SKM-1 (cell line): ENCODE measurements around the gene FYB1.

Experiments used
- DNase-seq: peaks from one replicate; lab custom pipeline; 2025; ENCODE audit not compliant: unreplicated experiment; lab: John Stamatoyannopoulos, UW

Gene FYB1

GRCh38 chr5:39164016-39164415 lies 55.3 kb downstream of the FYB1 start:
- no peak for DNase-seq

- DNase-seq, result no peak
Observed at GRCh38 chr5:39161578-39161977, 57.8 kb downstream of the FYB1 start.

DNA sequence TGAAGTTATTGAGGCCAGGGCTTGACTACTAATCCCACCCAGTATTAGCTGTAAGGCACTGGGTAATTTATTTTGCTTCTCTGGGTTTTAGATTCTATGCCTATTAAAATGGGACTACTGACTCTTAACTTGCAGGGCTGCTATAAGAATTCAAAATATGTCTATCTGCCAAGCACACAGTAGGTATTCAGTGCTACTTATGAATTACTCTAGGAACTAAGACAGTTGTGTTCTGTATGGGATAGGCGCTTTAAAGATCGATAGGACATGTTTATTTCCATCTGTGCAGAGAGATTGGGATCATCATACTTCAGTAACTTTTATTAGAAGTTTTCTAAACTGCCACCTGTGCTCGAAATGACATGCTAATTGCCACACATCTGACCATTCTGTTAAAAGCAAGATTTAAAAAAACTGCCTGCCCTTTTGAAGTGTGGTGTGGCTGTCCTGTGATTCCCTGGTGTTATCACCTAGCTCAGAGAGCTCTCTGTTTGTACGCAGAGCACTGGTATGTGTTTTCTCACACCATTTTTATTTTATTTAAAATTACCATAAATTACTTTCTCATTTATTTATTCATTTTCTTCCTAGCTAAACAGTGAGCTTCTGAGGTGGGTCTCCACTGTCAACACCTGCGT lies 58.7 kb downstream of the FYB1 start:
- DNase-seq, result no peak

- no peak for DNase-seq
Observed at GRCh38 chr5:39159811-39160490, 59.4 kb downstream of the FYB1 start.

DNA sequence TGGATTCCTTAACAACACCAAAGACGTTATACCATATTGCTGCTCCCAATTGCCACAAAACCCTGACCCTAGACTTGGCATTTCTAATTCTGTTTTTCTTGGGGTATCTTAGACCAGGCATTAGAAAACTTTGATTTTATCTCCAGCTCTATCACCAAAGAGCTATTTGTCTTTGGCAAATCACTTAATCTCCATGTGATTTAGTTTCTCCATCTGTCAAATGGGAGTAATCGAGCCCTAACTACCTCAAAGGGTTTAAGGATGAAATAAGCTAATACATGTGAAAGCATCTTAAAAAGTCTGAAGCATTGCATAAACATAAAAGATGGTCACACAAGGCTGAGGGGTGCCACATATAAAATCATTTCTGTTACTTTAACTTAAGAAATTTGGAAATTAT lies 60.6 kb downstream of the FYB1 start:
- DNase-seq, result no peak

DNA sequence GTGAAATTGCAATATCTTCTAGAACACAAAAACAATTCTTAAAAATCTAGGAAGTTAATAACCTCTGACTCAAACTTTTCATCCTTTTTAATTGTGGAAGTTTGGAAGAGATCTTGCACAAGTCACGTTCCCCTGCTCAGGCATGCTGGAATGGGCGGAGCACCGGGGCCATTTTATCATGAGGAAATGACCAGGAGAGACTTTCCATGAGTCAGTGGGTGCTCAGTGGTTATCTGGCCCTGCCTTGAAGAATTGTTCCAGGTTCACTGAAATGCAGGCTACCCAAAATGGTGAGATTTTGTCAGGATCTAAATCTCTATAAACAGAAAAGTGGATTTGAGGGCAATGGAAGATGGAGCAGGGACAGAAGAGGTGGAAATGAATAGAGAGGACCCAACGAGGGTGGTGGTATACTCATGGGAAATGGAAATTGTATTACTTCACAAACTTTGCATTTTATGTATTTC lies 61.2 kb downstream of the FYB1 start:
- no peak for DNase-seq

DNA sequence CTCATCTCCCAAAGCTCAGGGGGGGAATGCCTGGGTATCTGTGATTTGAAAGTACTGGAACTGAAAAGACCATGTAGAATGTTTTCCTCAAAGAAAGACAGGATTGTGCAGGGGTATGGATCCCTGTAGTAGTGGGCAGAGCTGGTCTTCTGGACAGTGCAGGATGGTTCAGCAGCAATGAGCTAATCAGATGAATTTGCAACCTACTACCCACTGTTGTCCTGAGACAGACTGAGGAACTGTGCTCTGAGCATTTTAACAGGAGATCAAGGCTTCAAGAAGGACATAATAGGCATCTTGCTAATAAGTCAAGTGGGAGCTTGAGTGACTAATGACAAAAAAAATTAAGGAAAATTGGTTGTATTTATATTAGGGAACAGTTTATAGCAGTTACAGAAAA lies 61.7 kb downstream of the FYB1 start:
- DNase-seq, result no peak

DNA sequence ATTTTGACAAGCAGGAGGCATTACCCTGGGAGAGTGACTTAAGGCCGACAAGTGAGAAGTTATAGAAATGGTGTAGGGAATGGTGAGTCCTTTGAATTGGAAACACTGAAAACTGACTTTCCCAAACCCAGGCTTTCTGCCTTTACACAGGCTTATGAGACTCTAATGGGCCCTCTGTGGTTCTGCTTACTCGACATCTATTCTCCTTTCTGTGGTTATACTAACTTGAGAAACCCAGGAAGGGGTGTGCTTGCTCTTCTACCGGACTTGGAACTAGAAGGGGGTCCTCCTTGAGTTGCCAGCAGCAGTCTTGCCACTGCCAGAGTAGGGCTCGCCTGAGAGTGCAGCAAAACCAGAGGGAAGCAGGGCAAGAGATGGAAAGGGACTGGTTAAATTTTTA lies 63.3 kb downstream of the FYB1 start:
- no peak for DNase-seq

- DNase-seq, result no peak
Observed at GRCh38 chr5:39151745-39152144, 67.6 kb downstream of the FYB1 start.

DNA sequence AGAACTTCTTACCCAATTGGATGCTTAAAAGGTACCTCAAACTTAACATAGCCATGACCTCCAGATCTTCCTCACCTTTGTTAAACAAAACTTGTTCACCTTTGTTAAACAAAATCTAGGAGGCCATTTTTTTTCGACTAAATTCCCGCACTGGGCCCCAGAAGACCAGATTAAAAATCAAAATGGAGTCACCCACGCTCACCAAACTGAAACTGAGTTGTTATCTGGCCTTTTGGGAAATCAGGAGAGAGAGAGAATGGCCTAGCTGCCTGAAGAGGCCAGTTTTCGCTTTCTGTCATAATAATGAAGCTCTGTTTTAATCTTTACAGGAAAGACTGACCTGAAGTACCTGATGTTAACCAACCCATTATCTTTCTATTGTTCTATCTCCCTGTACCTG lies 69.4 kb downstream of the FYB1 start:
- DNase-seq, result no peak

DNA sequence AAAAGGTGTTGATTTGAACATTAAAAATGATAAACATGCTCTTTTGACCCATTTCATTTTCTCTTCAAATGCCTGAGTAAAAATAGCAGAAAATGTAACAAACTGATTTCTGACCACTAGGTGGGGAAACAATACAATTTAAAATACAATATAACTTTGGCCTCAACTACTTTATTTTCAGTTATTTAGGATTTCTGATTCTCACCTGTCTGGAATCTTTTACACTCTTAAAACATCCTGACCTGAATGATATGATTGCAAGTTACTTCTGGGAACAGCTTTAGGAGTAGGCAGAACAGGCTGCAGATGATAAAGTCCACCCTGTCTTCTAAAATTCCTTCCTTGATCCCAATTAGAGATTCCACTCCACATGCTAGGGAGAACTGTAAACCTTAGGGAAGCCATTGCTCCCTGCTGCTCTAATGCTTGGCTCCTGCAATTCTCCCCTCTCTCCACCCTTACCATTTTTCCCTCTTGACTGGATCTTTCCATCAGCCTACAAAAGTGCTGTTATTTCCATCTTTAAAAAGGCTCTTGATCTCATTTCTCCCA lies 70.3 kb downstream of the FYB1 start:
- DNase-seq, result no peak

- no peak for DNase-seq
Observed at GRCh38 chr5:39146831-39147540, 72.4 kb downstream of the FYB1 start.

GRCh38 chr5:39143151-39143860 lies 76.1 kb downstream of the FYB1 start:
- DNase-seq, result no peak

DNA sequence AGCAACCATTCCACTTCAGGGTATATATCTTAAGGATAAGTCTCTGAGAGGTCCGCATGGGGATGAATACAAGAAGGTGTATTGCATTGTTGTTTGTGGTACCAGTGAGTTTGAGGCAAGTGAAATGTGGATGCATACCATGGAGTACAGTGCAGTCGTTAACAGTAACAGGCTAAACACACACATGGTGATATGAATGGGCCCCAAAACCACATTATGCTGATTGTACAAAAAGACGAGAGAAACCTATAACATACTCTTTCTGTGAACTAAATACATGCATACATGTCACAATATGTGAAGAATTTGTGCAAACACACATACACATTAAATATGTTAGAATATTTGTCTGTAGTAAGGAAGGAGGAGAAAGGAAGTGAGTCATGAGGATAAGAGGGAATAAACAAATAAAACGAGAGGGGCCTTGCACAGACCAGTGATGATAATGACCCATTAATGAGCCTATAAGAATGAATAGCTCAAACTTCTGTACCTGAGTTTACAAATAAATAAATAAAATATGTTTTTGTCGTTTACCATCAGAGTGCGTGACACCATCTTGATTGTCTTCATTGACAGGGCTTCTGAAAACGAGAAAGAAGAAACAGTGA lies 78.7 kb downstream of the FYB1 start:
- DNase-seq, result no peak

DNA sequence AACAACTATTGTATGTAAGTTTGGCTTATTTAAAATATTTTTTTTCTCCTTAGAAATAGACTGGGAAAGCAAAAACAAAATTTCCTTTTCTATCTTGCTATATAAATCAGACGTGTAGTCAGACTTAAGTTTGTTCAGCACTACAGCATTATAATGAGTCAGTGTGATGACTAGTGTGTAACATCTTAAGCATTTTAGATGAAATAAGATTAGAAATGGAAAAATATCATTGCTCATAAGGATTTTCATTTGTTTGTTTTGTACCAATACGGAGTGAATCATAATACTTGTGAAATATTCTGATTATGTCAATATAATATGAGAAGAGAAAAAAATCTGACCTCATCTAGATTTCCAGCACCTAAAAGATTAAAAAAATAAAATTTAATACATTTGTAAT lies 80.5 kb downstream of the FYB1 start:
- no peak for DNase-seq

DNA sequence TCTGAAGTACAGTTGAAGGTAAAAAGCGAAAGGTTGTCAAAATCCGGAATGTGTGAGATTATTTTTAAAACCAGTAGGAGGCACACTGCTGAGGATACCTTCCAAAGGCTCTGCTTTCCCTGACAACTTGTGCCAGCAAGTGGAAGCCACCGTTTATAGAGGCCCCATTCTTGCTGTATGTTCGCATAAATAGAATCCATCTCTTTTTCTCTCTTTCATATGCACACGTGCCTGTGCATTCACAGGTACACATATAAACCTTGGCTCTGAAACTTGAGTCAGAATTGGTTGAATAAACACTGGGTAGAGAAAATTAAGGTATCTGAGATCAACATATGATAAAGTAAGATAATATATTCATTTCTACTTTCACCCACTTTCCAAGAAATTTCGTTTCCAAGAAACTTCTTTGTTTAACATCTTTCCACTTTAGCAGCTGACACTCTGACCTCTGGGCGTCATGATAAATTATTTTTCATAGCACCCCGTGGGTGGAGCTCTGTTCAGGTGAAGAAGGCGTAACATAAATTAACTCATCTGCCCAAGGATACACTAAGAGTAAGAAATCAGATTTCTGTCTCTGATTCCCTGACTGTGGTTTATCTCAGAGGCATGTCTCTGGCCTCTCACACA lies 81.4 kb downstream of the FYB1 start:
- DNase-seq, result no peak

GRCh38 chr5:39137391-39137790 lies 82.0 kb downstream of the FYB1 start:
- DNase-seq, result no peak

GRCh38 chr5:39132792-39133191 lies 86.6 kb downstream of the FYB1 start:
- no peak for DNase-seq

DNA sequence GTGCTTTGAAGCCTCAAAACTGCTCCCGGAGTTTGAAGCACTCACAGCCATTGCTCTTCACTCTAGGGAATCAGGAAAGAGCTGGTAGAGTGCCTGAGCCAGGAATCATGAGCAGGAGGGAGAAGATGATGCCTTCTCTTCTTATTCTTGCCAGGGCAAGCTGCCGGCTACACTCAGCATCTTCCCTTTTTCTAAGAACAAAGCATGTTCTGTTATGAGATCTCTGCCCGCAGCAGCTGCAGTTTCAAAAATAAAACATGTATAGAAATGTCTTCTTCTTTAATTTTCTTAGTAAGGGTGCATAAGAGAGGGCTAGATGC lies 87.3 kb downstream of the FYB1 start:
- DNase-seq, result no peak

DNA sequence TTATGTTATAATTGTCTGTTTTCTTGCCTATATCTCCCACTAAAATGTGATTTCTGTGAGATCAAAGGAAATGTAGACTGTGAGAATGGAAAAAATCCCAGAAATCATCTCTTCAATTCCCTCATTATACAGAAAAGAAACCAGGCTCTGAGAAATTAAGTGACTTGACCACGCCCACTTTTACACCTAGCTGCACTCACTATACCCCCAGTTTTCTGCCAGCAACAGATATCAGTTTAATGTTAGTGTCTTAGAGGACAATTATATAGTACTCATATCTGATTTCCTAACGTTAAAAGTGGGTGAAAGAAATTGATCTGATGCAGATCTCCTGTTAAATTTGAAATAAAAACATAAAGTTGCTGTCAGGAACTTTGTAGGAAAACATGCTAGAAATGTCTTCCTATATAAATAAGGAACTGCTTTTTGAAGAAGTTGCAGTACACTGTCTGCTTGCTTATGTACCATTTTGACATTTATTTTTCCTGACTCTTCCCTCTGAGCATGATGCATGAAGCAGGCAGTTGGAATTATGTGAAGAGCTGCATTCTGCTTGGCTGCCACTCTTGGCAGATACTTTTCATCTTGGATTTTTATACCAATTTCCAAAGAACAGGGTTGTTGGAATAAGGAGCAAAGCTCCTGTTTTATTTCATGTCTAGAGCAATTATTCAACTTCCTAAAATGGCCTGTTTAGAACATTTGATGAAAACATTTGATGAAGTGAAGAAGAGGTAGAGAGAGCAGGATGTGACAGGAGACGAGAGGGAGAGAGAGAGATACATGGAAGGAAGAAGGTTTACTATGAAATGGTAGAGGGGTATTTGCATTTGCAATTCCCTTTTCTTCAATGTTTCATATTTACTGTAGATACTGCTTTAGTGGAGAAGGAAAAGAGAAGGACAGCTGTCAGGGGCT lies 87.9 kb downstream of the FYB1 start:
- DNase-seq, result no peak
